Mammary epithelial cell (primary cell): Measurements from ENCODE around the gene FAHD1.

ENCODE experiments used
- CTCF ChIP-seq, 2 donors: IDR thresholded peaks in 1 of 2; conservative IDR thresholded peaks in 1 of 2; 2 replicates each; pipeline ENCODE4 v1.5.1; 2011 to 2012; ENCODE audit warnings: inconsistent platforms in 2 of 2, low read length in 2 of 2, mild to moderate bottlenecking in 2 of 2, control low read depth in 1 of 2, low read depth in 1 of 2; ENCODE audit not compliant: insufficient read depth in 1 of 2; ENCODE audit errors: extremely low read depth in 1 of 2
- EZH2 ChIP-seq: IDR thresholded peaks from 2 replicates; pipeline ENCODE4 v1.6.1; 2012; ENCODE audit warnings: low read length, inconsistent platforms, borderline replicate concordance

- TF ChIP-seq CTCF (conservative IDR thresholded peaks at IDR 0.05 in 1 of 2, IDR thresholded peaks at IDR 0.05 in 1 of 2; ENCODE audit: extremely low read depth in 1 of 2, insufficient read depth in 1 of 2, low read depth in 1 of 2, low read length in 2 of 2) (no peak), EZH2 (no peak)
Measured at GRCh38 chr16:1830213-1830612, 3.2 kb downstream of the FAHD1 start.
